G401 (cell line): ENCODE measurements around the gene CAMK2B. TPM values are rescaled to one million over a fixed set of nuclear protein-coding genes. Genes with fewer than 3 reads are reported as not detected.
"Not testable (repeated sequence)": the region's sequence is repeated elsewhere in the genome, so short reads cannot be mapped to it uniquely, and the experiment has no call there.

Source experiments
- DNase-seq: peaks from one replicate; pipeline ENCODE4 v3.0.0-alpha.2; 2015; ENCODE audit warnings: low spot score
- in situ Hi-C: cut with HindIII; loops from 2 replicates; pipeline ENCODE4 v1.10.0; 2016; ENCODE audit warnings: low sequenced_read_pairs, mixed read lengths
- total RNA-seq: library from RNA; depleted of rRNA; stranded (reverse); fragments of >200 nt; shearing (Covaris generic); gene quantifications from 2 replicates; pipeline ENCODE4 v1.2.3, GENCODE V29; 2014

The CAMK2B gene
- total RNA-seq, 1 experiment from 2014 or later: 2.2 TPM

DNA sequence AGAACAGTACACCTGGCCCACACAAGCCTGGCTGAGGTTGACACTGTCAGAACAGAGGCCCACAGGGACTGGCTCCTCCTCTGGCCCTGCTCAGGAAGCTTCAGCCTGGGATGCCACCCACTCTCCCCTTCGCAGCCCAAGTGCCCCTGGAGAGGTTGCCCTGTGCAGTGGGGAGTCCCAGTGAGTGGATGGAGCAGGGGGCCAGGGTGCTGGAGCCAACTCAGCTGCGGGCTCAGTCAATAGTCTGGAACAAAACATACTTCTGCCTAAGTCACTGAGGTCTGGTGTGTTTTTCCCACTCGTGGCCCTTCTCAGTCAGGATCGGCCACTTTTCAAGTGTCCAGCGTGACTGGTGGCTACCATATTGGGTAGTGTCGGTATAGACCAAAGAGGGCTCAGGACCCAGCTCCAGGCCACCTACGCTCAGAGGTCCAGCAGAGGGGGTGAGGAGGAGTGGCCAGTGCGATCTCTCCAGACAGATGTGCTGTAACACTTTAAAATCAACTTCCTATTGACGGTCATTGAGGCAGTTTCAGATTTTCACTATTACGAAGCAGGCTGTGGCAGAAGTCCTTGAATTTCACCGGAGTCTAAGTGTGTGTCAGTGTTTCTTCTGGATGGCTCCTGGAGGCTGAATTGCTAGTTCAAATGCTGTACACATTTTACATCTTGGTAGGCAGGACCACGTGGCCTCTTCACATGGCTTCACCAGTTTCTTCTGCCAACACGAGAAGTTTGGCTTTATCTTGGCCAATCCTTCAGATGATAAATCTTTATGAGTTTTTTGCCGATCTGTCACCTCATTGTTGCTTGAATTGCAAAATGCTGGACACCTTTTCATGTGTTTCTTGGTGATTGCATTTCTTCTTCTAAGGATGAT lies 135.2 kb downstream of the CAMK2B start:
- in situ Hi-C loops: loop anchor here (10.0 kb wide), 1 partner anchor 95 kb away; no protein-coding TSS in a partner anchor
- DNase-seq: no peak

DNA sequence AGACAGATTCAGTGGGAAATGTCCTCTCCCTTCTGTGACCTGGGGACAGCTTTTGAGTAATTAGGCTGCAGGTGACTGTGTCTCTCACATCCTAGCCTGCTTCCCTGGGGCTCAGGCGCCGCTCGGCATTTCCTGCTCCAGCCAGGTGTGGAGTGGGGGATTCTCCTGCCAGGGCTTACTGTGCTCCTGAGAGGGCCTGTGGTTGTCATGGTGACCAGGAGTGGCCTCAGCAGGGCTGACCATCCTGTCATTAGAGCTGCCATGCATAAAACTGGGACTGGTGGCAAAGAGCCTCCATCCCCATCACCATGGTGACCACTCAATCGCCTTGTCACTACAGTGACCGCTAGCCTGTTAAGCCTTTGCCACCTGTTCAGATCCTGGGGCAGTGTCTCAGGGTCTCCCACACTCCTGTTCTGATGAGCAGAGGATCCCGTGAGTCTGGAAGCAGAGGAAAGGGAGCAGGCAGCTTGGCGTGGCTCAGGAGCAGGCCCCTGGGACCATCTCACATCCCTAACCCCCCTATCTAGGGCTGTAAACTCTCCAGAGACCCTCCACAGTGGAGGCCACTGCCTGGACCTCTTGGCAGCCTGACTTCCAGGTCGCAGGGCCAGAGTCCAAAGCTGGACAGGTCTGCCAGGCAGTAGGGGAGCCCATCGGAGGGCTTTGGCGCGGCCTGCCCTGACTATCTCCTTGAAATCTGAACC lies 136.0 kb downstream of the CAMK2B start, which contains the start of gene GCK:
Gene GCK (minus strand): TSS at position 154 of the 707 bp plus-strand sequence. CDS start 486 bp downstream, outside the sequence.
- in situ Hi-C loops: no loop called here
- peak; percentile 95 for DNase-seq

DNA sequence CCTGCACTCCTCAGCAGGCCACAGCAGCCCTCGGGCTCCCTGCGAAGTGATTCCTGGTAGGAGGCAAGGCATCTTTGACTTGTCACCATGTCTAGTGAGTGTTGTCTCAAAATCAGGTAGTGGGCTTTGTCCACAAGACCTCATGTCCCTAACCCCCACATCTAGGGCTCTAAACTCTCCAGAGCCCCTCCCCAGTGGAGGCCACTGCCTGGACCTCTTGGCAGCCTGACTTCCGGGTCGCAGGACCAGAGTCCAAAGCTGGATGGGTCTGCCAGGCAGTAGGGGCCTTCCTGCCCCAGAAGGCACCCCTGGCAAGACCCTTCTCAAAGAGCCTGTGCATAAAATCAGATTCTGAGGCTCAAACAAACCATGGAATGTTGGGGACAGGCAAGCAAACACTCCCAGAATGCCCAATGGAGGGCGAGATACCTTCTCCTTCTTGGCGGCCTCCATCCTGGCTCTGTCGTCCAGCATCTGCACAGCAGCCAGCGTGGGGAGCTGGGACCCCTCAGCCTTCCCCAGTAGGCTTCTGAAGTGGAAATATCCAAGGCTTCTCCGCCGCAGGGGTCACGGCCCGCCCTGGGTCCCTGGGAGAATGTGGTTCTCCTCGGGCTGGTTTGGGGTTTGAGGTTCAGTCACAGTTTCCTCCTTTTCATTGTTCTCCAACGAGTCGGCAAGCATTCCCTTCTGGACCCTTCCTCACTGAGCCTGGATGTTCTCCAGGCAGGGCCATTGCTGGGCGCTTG lies 136.7 kb downstream of the CAMK2B start:
- in situ Hi-C loops: no loop called here
- no peak for DNase-seq

DNA sequence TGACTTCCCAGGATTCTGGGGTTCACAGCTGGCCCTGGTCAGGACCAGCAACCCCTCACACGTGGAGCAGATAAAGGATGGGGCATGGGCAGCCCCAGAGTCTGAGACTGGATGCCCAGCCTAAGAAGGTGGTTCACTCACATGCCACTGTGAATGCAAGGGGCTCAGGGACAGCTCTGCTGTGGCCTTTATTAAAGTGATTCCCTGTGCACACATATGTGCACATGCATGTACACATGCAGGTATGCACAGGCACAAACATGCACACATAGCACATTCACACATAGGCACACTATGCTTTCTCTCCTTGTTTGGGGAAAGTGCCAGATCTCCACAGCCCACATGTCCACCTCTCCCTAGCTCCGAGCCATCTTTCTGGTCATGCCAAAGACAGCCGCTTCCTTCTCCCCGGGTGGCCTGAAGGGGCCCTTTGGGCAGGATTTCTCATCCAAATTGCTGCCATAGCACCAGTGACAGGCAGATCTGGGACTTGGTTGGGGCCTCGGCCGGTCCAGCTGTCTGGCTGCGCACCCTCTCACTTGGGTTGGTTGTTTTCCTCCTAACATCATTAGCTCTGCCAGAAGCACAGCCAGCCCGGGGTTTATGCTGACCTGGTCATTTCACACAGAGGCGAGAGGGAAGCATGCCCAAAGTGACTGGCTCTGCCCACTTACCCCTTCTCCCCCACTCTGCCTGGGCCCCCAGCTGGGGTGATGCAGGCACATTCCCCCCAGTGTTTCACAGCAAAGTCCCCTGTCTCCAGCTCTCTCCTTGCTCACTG lies 137.6 kb downstream of the CAMK2B start:
- DNase-seq: peak; percentile 67
- in situ Hi-C loops: no loop called here

DNA sequence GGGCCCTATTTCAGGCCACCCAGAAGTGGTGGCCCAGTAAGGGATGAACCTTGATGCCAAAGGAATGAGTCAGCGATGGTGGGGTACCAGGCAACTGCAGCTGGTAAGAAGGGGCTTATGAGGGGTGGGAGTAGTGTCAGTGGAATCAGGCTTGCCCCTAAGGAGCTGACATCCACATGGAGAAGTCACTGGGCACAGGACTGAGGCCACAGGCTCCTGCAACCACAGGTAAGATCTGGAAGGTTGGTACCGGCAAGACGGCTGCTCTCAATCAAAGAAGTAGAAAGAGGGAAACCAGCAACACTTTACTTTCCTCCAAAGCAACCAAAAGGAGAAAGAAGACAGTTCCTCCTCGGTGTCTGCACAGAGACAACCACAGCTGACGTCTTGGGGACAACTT lies 138.7 kb downstream of the CAMK2B start:
- DNase-seq: no peak
- in situ Hi-C loops: no loop called here

DNA sequence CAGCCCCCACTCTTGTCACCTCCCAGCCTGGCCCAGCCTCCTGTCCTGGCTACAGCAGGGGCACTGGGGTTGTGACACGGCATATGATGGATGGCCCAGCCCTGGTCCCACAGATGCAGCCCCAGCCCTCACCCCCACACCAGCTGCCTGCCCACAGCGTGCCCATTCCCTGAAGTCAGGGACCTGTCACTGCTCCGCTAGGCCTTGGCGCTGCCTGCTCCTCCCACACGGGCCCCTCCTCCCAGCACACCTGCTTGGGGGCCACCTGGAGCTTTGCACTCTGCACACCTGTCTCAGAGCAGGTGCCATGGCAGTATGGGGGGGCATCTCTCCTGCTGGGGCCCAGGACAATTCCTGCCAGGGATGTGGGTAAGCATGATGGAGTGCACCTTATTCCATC lies 139.7 kb downstream of the CAMK2B start:
- in situ Hi-C loops: no loop called here
- DNase-seq: no peak

DNA sequence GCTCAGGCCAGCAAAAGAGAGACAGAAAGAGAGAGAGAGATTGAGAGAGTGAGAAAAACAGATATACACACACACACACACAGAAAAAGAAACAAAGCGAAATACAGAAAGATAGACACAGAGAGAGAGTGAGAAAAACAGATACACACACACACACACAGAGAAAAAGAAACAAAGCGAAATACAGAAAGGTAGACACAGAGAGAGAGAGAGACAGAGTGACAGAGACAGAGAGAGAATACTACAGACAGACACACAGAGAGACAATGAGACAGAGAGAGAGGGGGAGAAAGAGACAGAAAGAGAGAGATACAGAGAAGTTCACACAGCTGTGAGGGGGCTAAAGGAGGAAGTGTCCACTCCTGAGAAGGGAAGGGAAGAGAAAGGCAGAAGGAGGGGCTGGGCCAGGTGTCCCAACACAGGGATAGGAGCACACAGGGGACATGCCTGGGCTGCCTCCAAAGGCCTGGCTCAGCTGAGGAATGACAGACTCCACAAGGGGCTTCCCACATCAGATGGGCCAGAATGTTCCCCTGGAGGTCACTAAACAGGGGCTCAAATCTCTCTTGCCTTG lies 140.4 kb downstream of the CAMK2B start:
- in situ Hi-C loops: no loop called here
- DNase-seq: no peak

DNA sequence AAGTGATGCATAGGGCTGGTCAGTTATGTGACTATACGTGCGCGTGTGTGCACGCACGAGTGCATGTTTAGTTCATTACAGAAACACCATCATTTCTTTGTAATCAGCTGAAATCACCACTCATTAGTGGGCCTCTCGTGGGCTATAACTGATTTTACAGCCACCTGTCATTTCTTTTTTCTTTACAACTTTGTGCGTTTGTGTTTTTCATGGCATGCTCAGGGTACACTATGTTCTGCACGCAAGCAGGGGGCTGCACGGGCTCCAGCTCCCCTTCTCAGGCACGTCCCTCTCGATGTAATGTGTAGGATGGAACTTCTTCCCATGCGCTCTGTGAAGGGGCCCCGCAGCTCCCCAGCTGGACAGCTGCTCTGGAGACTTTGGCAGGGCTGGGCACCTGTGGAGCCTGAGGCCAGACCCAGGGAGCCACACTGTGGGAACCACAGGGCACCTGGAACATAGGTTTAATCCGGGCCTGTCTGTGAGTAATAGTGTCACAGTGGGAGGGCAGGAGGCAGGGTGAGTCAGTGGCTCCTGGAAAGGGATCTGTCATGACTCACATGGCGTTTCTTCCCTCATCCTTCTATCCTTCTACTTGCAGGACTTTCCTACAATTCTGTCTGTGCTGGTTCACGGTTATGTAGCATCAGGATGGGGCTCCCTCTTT lies 141.1 kb downstream of the CAMK2B start:
- in situ Hi-C loops: no loop called here
- DNase-seq: no peak

DNA sequence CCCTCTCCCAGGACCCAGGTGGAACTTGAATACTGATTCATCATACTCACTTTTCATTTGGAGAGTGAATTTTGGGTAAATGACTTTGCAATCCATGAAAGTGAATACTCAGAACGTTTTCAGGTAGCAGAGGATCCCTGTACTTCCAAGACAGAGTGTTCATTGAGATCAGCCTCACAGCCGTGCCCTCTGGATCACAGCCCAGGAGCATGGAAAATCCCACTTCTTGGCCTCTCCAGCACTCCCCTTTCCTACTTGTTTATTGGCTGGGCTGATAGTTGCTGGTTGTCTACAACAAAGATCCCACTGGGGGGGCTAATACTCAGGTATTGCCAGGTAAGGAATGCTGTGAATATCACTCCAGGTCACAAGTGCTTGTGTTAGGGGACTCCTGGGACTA lies 142.0 kb downstream of the CAMK2B start:
- DNase-seq: peak; percentile 93

DNA sequence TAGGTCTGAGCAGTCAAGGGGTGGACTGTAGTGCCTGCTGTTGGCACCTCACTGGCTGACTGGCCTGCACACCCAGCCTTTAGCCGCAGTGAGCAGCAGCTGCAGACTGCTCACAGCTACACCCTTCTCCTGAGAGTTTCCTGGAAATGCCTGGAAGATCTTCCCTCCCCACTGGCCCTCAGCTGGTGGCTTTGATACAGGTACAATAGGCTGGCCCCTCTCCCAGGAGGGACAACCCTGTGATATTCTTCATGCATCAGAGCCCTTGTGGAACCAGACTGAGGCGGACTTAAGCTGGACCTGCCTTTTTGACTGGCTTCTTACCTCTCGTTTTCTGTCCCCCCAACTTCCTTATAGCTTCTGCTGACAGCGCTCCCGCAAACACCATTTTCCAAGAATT lies 142.6 kb downstream of the CAMK2B start:
- DNase-seq: no peak
- in situ Hi-C loops: no loop called here

More for the DNA sequence above, 142.0 kb downstream of the CAMK2B start:
- in situ Hi-C loops: no loop called here

DNA sequence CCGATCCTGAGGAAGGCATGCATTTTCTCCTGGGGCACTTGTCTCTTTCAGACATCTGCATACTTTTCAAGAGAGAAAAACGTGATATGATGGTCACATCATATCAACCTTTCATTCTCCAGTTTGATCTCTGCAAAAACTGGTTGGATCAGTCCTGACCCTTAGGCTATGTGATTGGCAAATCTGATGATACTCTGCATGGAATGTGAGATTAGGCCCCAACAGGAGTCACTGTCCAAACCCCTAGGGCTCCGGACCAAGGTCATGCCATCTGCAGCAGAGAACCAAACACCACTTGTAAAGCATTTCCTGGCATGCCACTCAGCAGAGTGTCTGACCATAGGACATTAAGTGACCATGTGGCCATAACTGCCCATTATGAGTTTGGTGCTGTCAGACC lies 144.8 kb downstream of the CAMK2B start:
- no peak for DNase-seq

DNA sequence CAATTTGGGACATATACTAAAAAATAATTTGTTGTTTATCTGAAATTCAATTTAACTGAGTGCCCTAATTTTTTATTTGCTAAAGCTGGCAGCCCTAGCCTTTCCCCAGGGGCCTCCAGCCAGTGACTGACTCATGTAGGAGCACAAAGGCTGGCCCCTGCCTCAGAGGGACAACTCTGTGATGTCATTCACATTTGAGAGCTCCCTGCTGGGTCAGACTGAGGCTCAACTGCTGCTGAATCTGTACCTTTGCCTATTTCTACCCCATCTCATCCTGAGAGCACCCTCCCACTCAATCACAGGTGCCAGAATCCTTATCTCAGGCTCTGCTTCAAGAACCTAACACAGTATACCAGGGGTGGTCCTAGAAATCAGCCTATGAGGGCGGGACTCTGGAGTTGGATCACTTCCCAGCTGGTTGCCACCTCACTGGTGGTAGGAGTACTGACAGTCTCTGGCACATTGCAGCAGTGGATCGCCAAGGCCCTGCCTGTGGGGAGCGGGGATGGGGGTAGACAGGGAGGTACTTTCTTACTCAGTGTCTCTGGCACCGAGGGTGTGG lies 147.7 kb downstream of the CAMK2B start:
- in situ Hi-C loops: no loop called here

More for the DNA sequence above, 144.8 kb downstream of the CAMK2B start:
- in situ Hi-C loops: no loop called here

DNA sequence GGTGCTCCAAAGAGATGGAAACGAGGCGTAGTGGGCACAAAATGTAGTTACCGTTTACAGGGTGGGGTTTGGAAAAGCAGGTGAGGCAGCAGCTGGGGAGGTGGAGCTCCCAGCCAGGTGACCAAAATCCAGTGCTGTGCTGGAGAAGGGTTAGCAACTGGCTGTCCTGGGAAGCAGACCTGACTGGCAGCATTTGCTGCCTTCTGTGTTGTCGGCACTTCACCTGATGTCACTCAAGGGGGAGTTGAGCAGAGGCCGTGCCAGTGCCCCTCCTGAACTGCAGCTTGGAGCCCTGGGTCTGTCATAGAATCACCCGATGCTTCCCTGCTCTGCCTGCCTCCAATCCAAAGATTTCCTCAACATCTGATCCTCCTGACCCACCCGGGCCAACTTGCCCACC lies 148.9 kb downstream of the CAMK2B start:
- in situ Hi-C loops: no loop called here
- DNase-seq: no peak

More for the DNA sequence above, 147.7 kb downstream of the CAMK2B start:
- peak; percentile 35 for DNase-seq

DNA sequence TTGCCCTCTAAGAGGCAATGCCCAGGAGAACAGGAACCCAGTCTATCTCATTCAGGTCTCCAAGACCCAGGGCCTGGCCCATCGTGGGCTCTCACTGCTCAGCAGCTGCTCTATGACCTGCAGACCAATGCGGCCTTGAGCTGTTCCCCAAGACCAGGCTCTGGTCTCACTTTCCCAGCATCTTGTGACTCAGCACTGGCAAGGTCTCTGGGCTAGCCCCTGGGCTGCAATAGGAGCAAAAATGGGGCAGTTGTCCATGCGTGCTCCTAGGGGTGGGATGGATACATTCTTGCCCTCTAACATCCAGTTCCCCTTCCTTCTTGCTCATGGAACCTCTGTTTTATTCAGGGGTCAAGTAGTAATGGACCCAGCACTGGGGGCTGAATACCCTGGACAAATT lies 149.7 kb downstream of the CAMK2B start:
- DNase-seq: no peak
- in situ Hi-C loops: no loop called here

DNA sequence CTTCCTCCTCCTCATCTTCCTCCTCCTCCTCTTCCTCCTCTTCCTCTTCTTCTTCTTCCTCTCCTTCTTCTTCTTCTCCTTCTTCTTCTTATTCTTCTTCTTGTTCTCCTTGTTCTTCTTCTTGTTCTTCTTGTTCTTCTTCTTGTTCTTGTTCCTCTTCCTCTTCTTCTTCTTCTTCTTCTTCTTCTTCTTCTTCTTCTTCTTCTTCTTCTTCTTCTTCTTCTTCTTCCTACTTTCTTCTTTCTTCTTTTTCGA lies 150.8 kb downstream of the CAMK2B start:
- DNase-seq, in situ Hi-C loops: not testable (repeated sequence)

DNA sequence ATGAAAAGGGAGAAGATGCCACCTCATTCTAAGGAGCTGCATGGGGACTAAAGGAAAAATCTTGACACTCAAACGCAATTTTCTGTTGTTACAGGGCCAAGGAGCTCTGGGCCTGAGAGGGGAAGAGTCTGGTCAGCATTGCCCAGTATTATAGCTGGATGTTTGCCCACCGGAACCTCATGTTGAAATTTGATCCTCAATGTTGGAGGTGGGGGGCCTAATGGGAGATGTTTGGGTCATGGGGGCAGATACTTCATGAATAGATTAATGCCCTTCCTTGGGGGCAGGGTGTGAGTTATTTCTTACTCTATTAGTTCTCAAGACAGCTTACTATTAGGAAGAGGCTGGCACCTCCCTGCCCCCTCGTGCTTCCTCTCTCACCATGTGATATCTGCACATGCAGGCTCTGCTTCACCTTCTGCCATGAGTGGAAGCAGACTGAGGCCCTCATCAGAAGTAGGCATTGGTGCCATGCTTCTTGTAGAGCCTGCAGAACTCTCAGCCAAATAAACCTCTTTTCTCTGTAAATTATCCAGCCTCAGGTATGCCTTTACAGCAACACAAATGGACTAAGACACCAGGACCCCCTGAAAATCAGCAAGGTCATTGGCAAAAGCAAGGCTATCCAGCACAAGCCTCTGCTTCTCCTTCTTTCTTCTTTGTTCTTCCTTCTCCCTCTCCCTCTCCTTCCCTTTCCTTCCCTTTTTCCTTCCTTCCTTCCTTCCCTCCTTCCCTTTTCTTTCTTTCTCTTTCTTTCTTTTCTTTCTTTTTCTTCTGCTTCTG lies 151.3 kb downstream of the CAMK2B start:
- in situ Hi-C loops: no loop called here
- no peak for DNase-seq

DNA sequence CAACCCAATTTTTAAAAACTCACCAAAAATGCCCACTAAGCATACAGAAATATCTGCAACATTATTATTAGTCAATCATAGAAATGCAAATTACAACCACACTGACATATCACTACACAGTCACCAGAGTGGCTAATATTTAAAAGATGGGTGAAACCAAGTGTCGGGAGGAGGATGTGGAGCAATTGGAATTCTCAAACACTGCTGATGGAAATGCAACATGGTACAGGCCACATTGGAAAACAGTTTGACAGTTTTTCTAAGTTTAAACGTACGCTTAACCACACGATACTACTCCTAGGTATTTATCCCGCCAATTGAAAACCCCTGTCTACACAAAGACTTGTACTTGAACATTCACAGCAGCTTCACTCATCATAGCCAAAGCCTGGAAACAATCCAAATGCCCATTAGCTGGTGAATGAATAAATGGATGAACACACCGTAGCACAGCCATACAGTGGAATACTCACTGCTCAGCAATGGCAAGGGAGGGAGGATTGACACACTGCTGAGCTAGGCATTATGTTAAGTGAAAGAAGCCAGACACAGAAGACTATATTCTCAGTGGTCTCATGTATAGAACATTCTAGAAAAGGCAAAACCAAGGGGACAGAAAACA lies 152.5 kb downstream of the CAMK2B start:
- in situ Hi-C loops: no loop called here
- no peak for DNase-seq
